Neural progenitor cell (in vitro differentiated cells): ENCODE results near the gene RBM10.

Experiments
- CTCF ChIP-seq: fragments of 200-600 bp; sonication (generic); IDR thresholded peaks from 2 replicates; pipeline ENCODE4 v1.5.1; 2017; ENCODE audit warnings: antibody characterized with exemption, mild to moderate bottlenecking
- EZH2 ChIP-seq: fragments of 200-600 bp; sonication (generic); IDR thresholded peaks from 2 replicates; pipeline ENCODE4 v1.6.1; 2017; ENCODE audit warnings: antibody characterized with exemption, mild to moderate bottlenecking, moderate library complexity

GRCh38 chrX:47235691-47236103 is 90.7 kb downstream of the RBM10 start:
- TF ChIP-seq CTCF (no peak), EZH2 (no peak)
